ENCODE data around the gene TUNAR. TPM values are rescaled to one million over a fixed set of nuclear protein-coding genes. Genes with fewer than 3 reads are reported as not detected.

Gene TUNAR
- total RNA-seq, 2 experiments from 2014 or later: not detected

- Histone ChIP-seq H3K27me3 (ENCODE audit: control insufficient read depth in 1 of 2, insufficient read depth in 2 of 2, low read length in 2 of 2) (peaks cover 3 to 6% of the 10 kb centered on the region in 2 experiments), H3K4me3 (ENCODE audit: low read length) (no peak overlapping the region), H3K36me3 (ENCODE audit: insufficient read depth, low read length) (no peaks in the 10 kb centered on the region), H3K9me3 (ENCODE audit: control insufficient read depth in 1 of 2, insufficient read depth in 1 of 2, low read length in 2 of 2) (peaks cover 0 to 7% of the 10 kb centered on the region in 2 experiments), H3K27ac (ENCODE audit: low read depth in 1 of 2, low read length in 2 of 2) (no peak overlapping the region), H3K4me1 (ENCODE audit: insufficient read depth, low read length) (no peaks in the 10 kb centered on the region)
- H3K27me3 Mint-ChIP-seq: peaks cover 45% of the 10 kb centered on the region
- ATAC-seq (ENCODE audit: poor library complexity) (no peak), DNase-seq (no peak)
- no peak overlapping the region for H3K4me3 Mint-ChIP-seq
- TF ChIP-seq CTCF (IDR thresholded peaks at IDR 0.05): no peak
- intact Hi-C loops (cut with DNase I, micrococcal nuclease): no loop called here
- no peak overlapping the region for H3K27ac Mint-ChIP-seq
- peaks cover under 1% of the 10 kb centered on the region for H3K9me3 Mint-ChIP-seq
- no peaks in the 10 kb centered on the region for H3K4me1 Mint-ChIP-seq (ENCODE audit: low read depth)
- H3K36me3 Mint-ChIP-seq (ENCODE audit: low read depth): no peaks in the 10 kb centered on the region
- POLR2A ChIA-PET: no interaction called here
- CTCF ChIA-PET: interaction anchor here (0.6 kb wide), 1 partner anchor 12 kb away, joined by 3 read pairs; no protein-coding TSS in a partner anchor
Measured at GRCh38 chr14:95936041-95936440, 59.4 kb downstream of the TUNAR start.

GRCh38 chr14:95939335-95939734 lies 62.7 kb downstream of the TUNAR start:
- no peaks in the 10 kb centered on the region for H3K4me1 ChIP-seq (ENCODE audit: insufficient read depth, low read length)
- Mint-ChIP-seq H3K4me3 (no peak overlapping the region), H3K4me1 (ENCODE audit: low read depth) (no peaks in the 10 kb centered on the region), H3K9me3 (peaks cover 6% of the 10 kb centered on the region), H3K27me3 (peaks cover 29% of the 10 kb centered on the region), H3K27ac (no peak overlapping the region), H3K36me3 (ENCODE audit: low read depth) (no peaks in the 10 kb centered on the region)
- TF ChIP-seq CTCF (IDR thresholded peaks at IDR 0.05): no peak
- H3K36me3 ChIP-seq (ENCODE audit: insufficient read depth, low read length): no peaks in the 10 kb centered on the region
- no peak overlapping the region for H3K27ac ChIP-seq (ENCODE audit: low read depth in 1 of 2, low read length in 2 of 2)
- ChIA-PET CTCF (no interaction called here), POLR2A (no interaction called here)
- peaks cover 0 to 8% of the 10 kb centered on the region in 2 experiments for H3K27me3 ChIP-seq (ENCODE audit: control insufficient read depth in 1 of 2, insufficient read depth in 2 of 2, low read length in 2 of 2)
- DNase-seq: no peak
- intact Hi-C loops (cut with DNase I, micrococcal nuclease): no loop called here
- ATAC-seq (ENCODE audit: poor library complexity): no peak
- H3K4me3 ChIP-seq (ENCODE audit: low read length): no peak overlapping the region
- peaks cover 7 to 10% of the 10 kb centered on the region in 2 experiments for H3K9me3 ChIP-seq (ENCODE audit: control insufficient read depth in 1 of 2, insufficient read depth in 1 of 2, low read length in 2 of 2)

GRCh38 chr14:95941897-95942296 lies 65.3 kb downstream of the TUNAR start:
- Mint-ChIP-seq H3K9me3 (peaks cover 6% of the 10 kb centered on the region), H3K4me3 (no peak overlapping the region), H3K4me1 (ENCODE audit: low read depth) (no peaks in the 10 kb centered on the region), H3K27ac (no peak overlapping the region), H3K36me3 (ENCODE audit: low read depth) (no peaks in the 10 kb centered on the region), H3K27me3 (peaks cover 34% of the 10 kb centered on the region)
- H3K36me3 ChIP-seq (ENCODE audit: insufficient read depth, low read length): no peaks in the 10 kb centered on the region
- H3K4me1 ChIP-seq (ENCODE audit: insufficient read depth, low read length): no peaks in the 10 kb centered on the region
- CTCF ChIA-PET: no interaction called here
- peaks cover 7 to 10% of the 10 kb centered on the region in 2 experiments for H3K9me3 ChIP-seq (ENCODE audit: control insufficient read depth in 1 of 2, insufficient read depth in 1 of 2, low read length in 2 of 2)
- ATAC-seq (ENCODE audit: poor library complexity): no peak
- intact Hi-C loops (cut with DNase I, micrococcal nuclease): no loop called here
- DNase-seq: no peak
- H3K27me3 ChIP-seq (ENCODE audit: control insufficient read depth in 1 of 2, insufficient read depth in 2 of 2, low read length in 2 of 2): peaks cover 7 to 9% of the 10 kb centered on the region in 2 experiments
- POLR2A ChIA-PET: no interaction called here
- H3K4me3 ChIP-seq (ENCODE audit: low read length): no peak overlapping the region
- no peak overlapping the region for H3K27ac ChIP-seq (ENCODE audit: low read depth in 1 of 2, low read length in 2 of 2)
- TF ChIP-seq CTCF (IDR thresholded peaks at IDR 0.05): no peak

All from CD4-positive, alpha-beta T cell (primary cell).